ENCODE results near the gene TAF4.
A peak's percentile ranks its signal among the peaks of the same experiment; 100 is the strongest.

Gene TAF4

DNA sequence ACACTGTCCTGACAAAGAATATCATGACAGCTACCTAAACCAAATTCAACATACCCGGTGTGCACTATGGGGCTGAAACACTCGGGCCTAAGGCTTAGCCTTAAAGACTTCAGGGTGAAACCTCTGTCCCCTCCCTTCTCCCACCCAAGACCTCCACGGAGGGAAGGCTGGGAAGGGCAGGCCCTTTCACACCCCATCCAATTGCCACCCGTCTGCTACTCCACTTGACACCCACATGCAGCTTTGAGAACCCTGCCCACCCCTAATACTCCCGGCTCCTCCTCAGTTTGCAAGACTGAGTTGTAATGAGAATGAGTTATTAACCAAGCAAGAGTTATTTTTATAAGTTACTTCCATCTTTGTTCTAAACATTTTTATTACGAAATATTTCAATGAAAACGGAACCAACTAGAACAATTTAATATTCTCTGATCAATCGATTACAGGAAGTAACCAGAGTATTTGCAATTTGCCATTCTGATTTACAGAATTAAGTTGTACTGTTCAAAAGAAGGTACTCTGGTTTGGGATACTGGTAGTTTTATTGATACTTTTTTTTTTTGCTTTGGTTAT is 3.7 kb downstream of the TAF4 start:
- Histone ChIP-seq H3K27ac (ENCODE audit: extremely low read depth, low read depth, low read length) (no peak overlapping the region), H3K9me3 (ENCODE audit: control insufficient read depth, insufficient read depth, low read depth, low read length) (no peaks in the 10 kb centered on the region), H3K36me3 (ENCODE audit: control insufficient read depth in 2 of 2, insufficient read depth in 1 of 2, low read length in 2 of 2) (peaks cover 0 to 32% of the 10 kb centered on the region in 2 experiments; a peak in 1 of 3 replicates), H3K4me1 (ENCODE audit: control insufficient read depth, insufficient read depth, low read length) (no peaks in the 10 kb centered on the region), H3K4me3 (ENCODE audit: low read depth, low read length) (no peak overlapping the region)
- ChIA-PET POLR2A (no interaction called here), CTCF (no interaction called here)
- TF ChIP-seq SP7 (tag by site-specific recombination; IDR thresholded peaks at IDR 0.05) (no peak), ZNF350 (tag by site-specific recombination; IDR thresholded peaks at IDR 0.05) (no peak), ZNF610 (tag by site-specific recombination; IDR thresholded peaks at IDR 0.05; ENCODE audit: borderline replicate concordance) (no peak), WT1 (tag by site-specific recombination; IDR thresholded peaks at IDR 0.05) (peak; percentile 17; the same call in 1 of the 2 replicates), EGR2 (tag by site-specific recombination; IDR thresholded peaks at IDR 0.05; ENCODE audit: low read depth) (peak; percentile 33; the same call in 1 of the 2 replicates), ZNF433 (tag by site-specific recombination; IDR thresholded peaks at IDR 0.05; ENCODE audit: low read depth) (no peak), ZNF335 (tag by site-specific recombination; conservative IDR thresholded peaks at IDR 0.05) (no peak), ZFP3 (tag by site-specific recombination; IDR thresholded peaks at IDR 0.05; ENCODE audit: low read depth) (no peak), ZEB2 (tag by site-specific recombination; IDR thresholded peaks at IDR 0.05) (no peak), ZFHX2 (tag by site-specific recombination; conservative IDR thresholded peaks at IDR 0.05) (peak; percentile 35; the same call in 1 of the 2 replicates)
- TF ChIP-seq, protein P1, sequence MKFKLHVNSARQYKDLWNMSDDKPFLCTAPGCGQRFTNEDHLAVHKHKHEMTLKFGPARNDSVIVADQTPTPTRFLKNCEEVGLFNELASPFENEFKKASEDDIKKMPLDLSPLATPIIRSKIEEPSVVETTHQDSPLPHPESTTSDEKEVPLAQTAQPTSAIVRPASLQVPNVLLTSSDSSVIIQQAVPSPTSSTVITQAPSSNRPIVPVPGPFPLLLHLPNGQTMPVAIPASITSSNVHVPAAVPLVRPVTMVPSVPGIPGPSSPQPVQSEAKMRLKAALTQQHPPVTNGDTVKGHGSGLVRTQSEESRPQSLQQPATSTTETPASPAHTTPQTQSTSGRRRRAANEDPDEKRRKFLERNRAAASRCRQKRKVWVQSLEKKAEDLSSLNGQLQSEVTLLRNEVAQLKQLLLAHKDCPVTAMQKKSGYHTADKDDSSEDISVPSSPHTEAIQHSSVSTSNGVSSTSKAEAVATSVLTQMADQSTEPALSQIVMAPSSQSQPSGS (tag by site-specific recombination; IDR thresholded peaks at IDR 0.05; ENCODE audit: low read depth): no peak

DNA sequence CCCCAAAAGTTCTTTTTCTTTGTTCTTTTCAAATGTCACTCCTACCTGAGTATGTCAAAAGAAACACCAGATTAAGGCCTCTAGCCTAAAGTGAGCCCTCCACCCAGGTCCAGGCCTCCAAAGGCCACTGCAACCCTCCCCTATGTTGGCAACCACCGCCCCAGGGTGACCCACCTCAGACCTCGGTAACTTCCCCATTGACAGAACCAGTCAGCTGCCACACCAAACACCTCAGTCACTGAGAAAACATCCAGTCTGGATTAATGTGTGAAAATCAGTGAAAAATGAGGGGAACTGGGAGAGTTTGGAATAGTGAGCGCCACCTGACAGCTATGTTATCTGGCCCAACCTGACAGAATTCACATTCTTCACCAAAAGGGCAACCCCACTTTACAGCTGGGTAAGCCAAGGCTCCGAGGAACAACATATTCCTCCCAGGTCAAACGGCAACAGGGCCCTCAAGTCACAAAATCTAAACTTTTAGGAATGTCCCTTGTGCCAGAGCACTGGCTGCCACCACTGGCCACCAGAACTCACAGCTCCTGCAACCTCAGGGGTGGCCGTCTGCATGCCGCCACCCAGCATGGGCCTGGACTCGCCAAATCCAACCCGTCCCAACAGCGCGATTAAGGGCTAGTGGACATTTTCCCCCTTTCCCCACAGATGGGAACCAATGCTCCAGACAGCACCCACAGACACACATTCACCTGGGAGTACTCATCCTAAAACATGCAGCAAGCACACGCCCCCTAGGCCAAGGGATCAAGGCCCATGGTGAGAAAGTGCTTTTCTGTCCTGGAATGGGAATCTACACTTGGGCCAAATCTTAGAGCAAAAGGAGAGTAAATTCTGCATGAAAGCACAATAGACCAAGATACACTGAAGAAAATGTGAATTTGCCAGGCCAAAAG is 4.8 kb downstream of the TAF4 start:
- POLR2A ChIA-PET: no interaction called here
- Histone ChIP-seq H3K4me3 (ENCODE audit: low read depth, low read length) (no peak overlapping the region), H3K4me1 (ENCODE audit: control insufficient read depth, insufficient read depth, low read length) (no peaks in the 10 kb centered on the region), H3K36me3 (ENCODE audit: control insufficient read depth in 2 of 2, insufficient read depth in 1 of 2, low read length in 2 of 2) (peaks cover 0 to 34% of the 10 kb centered on the region in 2 experiments; a peak in 1 of 3 replicates), H3K9me3 (ENCODE audit: control insufficient read depth, insufficient read depth, low read depth, low read length) (no peaks in the 10 kb centered on the region), H3K27ac (ENCODE audit: extremely low read depth, low read depth, low read length) (no peak overlapping the region)
- CTCF ChIA-PET: interaction anchor here (0.5 kb wide), 1 partner anchor 69 kb away, joined by 5 read pairs; no protein-coding TSS in a partner anchor
- TF ChIP-seq HOXD13 (CRISPR knock-in tag; IDR thresholded peaks at IDR 0.05; ENCODE audit: borderline replicate concordance): no peak
- no peak for TF ChIP-seq MZF1 (tag by site-specific recombination; IDR thresholded peaks at IDR 0.05; ENCODE audit: borderline replicate concordance)
- TF ChIP-seq, protein P2, sequence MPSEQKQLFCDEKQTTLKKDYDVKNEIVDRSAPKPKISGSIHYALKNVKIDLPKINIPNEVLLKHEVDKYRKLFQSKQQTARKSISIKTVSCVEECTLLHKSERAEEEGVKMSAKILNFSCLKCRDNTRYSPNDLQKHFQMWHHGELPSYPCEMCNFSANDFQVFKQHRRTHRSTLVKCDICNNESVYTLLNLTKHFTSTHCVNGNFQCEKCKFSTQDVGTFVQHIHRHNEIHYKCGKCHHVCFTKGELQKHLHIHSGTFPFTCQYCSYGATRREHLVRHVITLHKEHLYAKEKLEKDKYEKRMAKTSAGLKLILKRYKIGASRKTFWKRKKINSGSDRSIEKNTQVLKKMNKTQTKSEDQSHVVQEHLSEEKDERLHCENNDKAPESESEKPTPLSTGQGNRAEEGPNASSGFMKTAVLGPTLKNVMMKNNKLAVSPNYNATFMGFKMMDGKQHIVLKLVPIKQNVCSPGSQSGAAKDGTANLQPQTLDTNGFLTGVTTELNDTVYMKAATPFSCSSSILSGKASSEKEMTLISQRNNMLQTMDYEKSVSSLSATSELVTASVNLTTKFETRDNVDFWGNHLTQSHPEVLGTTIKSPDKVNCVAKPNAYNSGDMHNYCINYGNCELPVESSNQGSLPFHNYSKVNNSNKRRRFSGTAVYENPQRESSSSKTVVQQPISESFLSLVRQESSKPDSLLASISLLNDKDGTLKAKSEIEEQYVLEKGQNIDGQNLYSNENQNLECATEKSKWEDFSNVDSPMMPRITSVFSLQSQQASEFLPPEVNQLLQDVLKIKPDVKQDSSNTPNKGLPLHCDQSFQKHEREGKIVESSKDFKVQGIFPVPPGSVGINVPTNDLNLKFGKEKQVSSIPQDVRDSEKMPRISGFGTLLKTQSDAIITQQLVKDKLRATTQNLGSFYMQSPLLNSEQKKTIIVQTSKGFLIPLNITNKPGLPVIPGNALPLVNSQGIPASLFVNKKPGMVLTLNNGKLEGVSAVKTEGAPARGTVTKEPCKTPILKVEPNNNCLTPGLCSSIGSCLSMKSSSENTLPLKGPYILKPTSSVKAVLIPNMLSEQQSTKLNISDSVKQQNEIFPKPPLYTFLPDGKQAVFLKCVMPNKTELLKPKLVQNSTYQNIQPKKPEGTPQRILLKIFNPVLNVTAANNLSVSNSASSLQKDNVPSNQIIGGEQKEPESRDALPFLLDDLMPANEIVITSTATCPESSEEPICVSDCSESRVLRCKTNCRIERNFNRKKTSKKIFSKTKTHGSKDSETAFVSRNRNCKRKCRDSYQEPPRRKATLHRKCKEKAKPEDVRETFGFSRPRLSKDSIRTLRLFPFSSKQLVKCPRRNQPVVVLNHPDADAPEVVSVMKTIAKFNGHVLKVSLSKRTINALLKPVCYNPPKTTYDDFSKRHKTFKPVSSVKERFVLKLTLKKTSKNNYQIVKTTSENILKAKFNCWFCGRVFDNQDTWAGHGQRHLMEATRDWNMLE (tag by site-specific recombination; conservative IDR thresholded peaks at IDR 0.05; ENCODE audit: low read depth): no peak
- TF ChIP-seq ZBTB48 (tag by site-specific recombination; IDR thresholded peaks at IDR 0.05): peak; percentile 96
- 0 out of 2 replicates have a peak, but pooled peaks have one; percentile 16 for TF ChIP-seq PRDM1 (tag by site-specific recombination; IDR thresholded peaks at IDR 0.05)
- TF ChIP-seq ZIC2 (tag by site-specific recombination; IDR thresholded peaks at IDR 0.05): 0 out of 2 replicates have a peak, but pooled peaks have one; percentile 14
- TF ChIP-seq, protein P3, sequence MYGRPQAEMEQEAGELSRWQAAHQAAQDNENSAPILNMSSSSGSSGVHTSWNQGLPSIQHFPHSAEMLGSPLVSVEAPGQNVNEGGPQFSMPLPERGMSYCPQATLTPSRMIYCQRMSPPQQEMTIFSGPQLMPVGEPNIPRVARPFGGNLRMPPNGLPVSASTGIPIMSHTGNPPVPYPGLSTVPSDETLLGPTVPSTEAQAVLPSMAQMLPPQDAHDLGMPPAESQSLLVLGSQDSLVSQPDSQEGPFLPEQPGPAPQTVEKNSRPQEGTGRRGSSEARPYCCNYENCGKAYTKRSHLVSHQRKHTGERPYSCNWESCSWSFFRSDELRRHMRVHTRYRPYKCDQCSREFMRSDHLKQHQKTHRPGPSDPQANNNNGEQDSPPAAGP (tag by site-specific recombination; IDR thresholded peaks at IDR 0.05): no peak
- TF ChIP-seq, protein P4, sequence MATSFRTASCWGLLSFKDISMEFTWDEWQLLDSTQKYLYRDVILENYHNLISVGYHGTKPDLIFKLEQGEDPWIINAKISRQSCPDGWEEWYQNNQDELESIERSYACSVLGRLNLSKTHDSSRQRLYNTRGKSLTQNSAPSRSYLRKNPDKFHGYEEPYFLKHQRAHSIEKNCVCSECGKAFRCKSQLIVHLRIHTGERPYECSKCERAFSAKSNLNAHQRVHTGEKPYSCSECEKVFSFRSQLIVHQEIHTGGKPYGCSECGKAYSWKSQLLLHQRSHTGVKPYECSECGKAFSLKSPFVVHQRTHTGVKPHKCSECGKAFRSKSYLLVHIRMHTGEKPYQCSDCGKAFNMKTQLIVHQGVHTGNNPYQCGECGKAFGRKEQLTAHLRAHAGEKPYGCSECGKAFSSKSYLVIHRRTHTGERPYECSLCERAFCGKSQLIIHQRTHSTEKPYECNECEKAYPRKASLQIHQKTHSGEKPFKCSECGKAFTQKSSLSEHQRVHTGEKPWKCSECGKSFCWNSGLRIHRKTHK (tag by site-specific recombination; IDR thresholded peaks at IDR 0.05): no peak
- TF ChIP-seq MYNN (tag by site-specific recombination; IDR thresholded peaks at IDR 0.05; ENCODE audit: borderline replicate concordance): no peak
- TF ChIP-seq, protein P5, sequence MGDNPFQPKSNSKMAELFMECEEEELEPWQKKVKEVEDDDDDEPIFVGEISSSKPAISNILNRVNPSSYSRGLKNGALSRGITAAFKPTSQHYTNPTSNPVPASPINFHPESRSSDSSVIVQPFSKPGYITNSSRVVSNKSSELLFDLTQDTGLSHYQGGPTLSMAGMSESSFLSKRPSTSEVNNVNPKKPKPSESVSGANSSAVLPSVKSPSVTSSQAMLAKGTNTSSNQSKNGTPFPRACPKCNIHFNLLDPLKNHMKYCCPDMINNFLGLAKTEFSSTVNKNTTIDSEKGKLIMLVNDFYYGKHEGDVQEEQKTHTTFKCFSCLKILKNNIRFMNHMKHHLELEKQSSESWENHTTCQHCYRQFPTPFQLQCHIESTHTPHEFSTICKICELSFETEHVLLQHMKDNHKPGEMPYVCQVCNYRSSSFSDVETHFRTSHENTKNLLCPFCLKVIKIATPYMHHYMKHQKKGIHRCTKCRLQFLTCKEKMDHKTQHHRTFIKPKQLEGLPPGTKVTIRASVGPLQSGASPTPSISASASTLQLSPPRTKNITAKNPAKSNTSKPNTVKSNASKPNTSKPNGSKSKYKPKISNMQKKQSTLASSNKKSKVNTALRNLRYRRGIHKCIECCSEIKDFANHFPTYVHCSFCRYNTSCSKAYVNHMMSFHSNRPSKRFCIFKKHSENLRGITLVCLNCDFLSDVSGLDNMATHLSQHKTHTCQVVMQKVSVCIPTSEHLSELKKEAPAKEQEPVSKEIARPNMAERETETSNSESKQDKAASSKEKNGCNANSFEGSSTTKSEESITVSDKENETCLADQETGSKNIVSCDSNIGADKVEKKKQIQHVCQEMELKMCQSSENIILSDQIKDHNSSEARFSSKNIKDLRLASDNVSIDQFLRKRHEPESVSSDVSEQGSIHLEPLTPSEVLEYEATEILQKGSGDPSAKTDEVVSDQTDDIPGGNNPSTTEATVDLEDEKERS (tag by site-specific recombination; IDR thresholded peaks at IDR 0.05): no peak

Data from HEK293 (cell line).